ENCODE measurements around the gene MYH9.

DNA sequence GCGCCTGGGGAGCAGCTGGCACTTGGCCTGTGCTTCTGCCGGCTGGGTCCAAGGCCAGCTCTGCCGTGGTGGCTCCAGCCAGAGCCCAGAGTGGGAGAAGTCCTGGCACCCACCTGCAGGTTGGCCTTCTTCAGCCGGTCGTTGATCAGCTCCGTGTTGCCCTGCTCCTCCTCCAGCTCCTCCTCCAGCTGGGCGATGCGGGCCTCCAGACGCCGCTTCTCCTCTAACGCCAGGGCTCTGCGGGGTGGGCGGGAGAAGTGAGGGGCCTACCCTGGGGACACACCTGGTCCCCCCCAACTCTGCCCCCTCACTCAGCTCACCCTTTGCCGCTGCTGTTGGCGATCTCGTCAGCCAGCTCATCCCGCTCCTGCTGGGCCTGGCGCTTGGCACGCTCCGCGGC, 102.2 kb downstream of the MYH9 start:
- TF ChIP-seq, protein P1, sequence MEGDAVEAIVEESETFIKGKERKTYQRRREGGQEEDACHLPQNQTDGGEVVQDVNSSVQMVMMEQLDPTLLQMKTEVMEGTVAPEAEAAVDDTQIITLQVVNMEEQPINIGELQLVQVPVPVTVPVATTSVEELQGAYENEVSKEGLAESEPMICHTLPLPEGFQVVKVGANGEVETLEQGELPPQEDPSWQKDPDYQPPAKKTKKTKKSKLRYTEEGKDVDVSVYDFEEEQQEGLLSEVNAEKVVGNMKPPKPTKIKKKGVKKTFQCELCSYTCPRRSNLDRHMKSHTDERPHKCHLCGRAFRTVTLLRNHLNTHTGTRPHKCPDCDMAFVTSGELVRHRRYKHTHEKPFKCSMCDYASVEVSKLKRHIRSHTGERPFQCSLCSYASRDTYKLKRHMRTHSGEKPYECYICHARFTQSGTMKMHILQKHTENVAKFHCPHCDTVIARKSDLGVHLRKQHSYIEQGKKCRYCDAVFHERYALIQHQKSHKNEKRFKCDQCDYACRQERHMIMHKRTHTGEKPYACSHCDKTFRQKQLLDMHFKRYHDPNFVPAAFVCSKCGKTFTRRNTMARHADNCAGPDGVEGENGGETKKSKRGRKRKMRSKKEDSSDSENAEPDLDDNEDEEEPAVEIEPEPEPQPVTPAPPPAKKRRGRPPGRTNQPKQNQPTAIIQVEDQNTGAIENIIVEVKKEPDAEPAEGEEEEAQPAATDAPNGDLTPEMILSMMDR (IDR thresholded peaks at IDR 0.05; ENCODE audit: insufficient read depth, low read length, poor library complexity, severe bottlenecking), result no peak
- no peak for TF ChIP-seq EZH2phosphoT487 (conservative IDR thresholded peaks at IDR 0.05; ENCODE audit: low read length)

Data from SU-DHL-6 (cell line).